PC-3 (cell line): ENCODE data around the gene TYRP1. TPM values are rescaled to one million over a fixed set of nuclear protein-coding genes. Genes with fewer than 3 reads are reported as not detected.

Source experiments
- ATAC-seq: fragments of 200-7000 bp; cut with Tn5 transposase; 2 replicates; pipeline ENCODE4 v1.9.1; 2020; ENCODE audit warnings: mild to moderate bottlenecking, moderate library complexity
- BruUV-seq: library from RNA; stranded (reverse); fragments of 400-500 nt; replicated peaks from 2 replicates; lab custom pipeline; 2021; lab: Mats Ljungman, UMichigan
- CTCF ChIA-PET: fragments of 300-600 bp; sonication (Branson Sonifier 250); formaldehyde crosslinking; loops from one replicate; lab custom pipeline; 2022; ENCODE audit warnings: antibody characterized with exemption; lab: Charles Lee
- POLR2A ChIA-PET: fragments of 300-600 bp; sonication (Branson Sonifier 250); formaldehyde crosslinking; loops from one replicate; lab custom pipeline; 2022; ENCODE audit warnings: antibody characterized with exemption; ENCODE audit not compliant: unreplicated experiment; lab: Charles Lee
- DNase-seq: peaks from one replicate; pipeline ENCODE4 v3.0.0-alpha.2; 2015
- H2AFZ ChIP-seq: fragments of 300-600 bp; sonication (generic); 2 replicates; pipeline ENCODE4 v1.6.0; 2016; ENCODE audit warnings: antibody characterized with exemption, low read length
- H3F3A ChIP-seq: fragments of 300-600 bp; sonication (generic); one replicate; pipeline ENCODE4 v1.6.0; 2017; ENCODE audit warnings: antibody characterized with exemption, low read length, control low read depth, mild to moderate bottlenecking; ENCODE audit not compliant: unreplicated experiment
- H3K27ac ChIP-seq: fragments of 300-600 bp; sonication (generic); 2 replicates; pipeline ENCODE4 v1.5.1; 2016; ENCODE audit warnings: mild to moderate bottlenecking, low read length
- H3K27me3 ChIP-seq: fragments of 300-600 bp; sonication (generic); 2 replicates; pipeline ENCODE4 v1.6.1; 2016; ENCODE audit warnings: low read length, mixed read lengths
- H3K36me3 ChIP-seq: fragments of 300-600 bp; sonication (generic); 2 replicates; pipeline ENCODE4 v1.6.1; 2016; ENCODE audit warnings: low read depth, mixed run types, low read length, mixed read lengths
- H3K4me1 ChIP-seq: fragments of 300-600 bp; sonication (generic); 2 replicates; pipeline ENCODE4 v1.5.1; 2016; ENCODE audit warnings: low read length; ENCODE audit not compliant: insufficient read depth
- H3K4me2 ChIP-seq: fragments of 300-600 bp; sonication (generic); 2 replicates; pipeline ENCODE4 v1.6.0; 2016; ENCODE audit warnings: low read length
- H3K4me3 ChIP-seq: fragments of 300-600 bp; sonication (generic); 2 replicates; pipeline ENCODE4 v1.5.1; 2016; ENCODE audit warnings: mild to moderate bottlenecking, low read length, mixed read lengths
- H3K79me2 ChIP-seq: fragments of 300-600 bp; sonication (generic); 2 replicates; pipeline ENCODE4 v1.6.1; 2017; ENCODE audit warnings: low read length, mixed read lengths
- H3K9ac ChIP-seq: fragments of 300-600 bp; sonication (generic); 2 replicates; pipeline ENCODE4 v1.6.0; 2016; ENCODE audit warnings: mild to moderate bottlenecking, low read length
- H3K9me2 ChIP-seq: fragments of 300-600 bp; sonication (generic); replicated peaks from 2 replicates; pipeline ENCODE4 v1.6.1; 2016; ENCODE audit warnings: mixed run types, low read length, mixed read lengths
- H3K9me3 ChIP-seq: fragments of 300-600 bp; sonication (generic); 2 replicates; pipeline ENCODE4 v1.6.1; 2016; ENCODE audit warnings: low read length, mixed read lengths
- H4K20me1 ChIP-seq: fragments of 300-600 bp; sonication (generic); 2 replicates; pipeline ENCODE4 v1.6.1; 2016; ENCODE audit warnings: low read length, mixed read lengths
- EZH2 ChIP-seq: fragments of 300-600 bp; sonication (generic); IDR thresholded peaks from one replicate; pipeline ENCODE4 v1.6.1; 2017; ENCODE audit warnings: antibody characterized with exemption, mild to moderate bottlenecking, low read length; ENCODE audit not compliant: unreplicated experiment
- EZH2phosphoT487 ChIP-seq: fragments of 300-600 bp; sonication (generic); IDR thresholded peaks from 2 replicates; pipeline ENCODE4 v1.6.1; 2018; ENCODE audit warnings: mild to moderate bottlenecking, antibody characterized with exemption, low read length, borderline replicate concordance
- intact Hi-C: fragments of 100-400 bp; cut with micrococcal nuclease; formaldehyde crosslinking; loops from 2 replicates; pipeline ENCODE4 v1.9.0; 2023
- total RNA-seq: library from RNA; depleted of rRNA; stranded (reverse); fragments of >200 nt; gene quantifications from 2 replicates; pipeline ENCODE4 v1.2.3, GENCODE V29; 2014
- TF ChIP-seq, protein P1 (sequence below): fragments of 300-600 bp; sonication (generic); conservative IDR thresholded peaks from 2 replicates; pipeline ENCODE4 v1.5.1; 2017; ENCODE audit warnings: antibody characterized with exemption, low read depth, mild to moderate bottlenecking, low read length

Gene TYRP1
- total RNA-seq, 1 experiment from 2014 or later, result 0.22 TPM

DNA sequence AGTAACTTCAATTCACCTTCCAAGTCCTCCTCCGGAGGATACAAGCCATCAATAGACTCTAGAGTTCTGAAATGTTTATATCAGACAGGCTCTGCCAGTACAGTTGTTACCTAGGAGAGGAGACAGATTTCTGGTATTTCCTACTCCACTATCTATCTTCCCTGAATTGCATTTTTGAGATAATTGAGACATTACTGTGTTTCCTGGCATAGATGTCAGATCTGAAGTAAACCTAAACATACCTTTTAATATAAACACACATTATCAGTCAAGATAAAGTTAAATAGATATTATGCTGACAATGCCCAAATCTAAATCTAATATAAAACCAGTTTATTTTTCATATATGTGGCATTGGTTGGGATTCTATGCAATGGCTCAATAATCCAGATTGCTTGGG is 8.2 kb upstream of the TYRP1 start:
- H3K27ac ChIP-seq, result no peak overlapping the region
- TF ChIP-seq EZH2 (no peak), EZH2phosphoT487 (no peak)
- TF ChIP-seq, protein P1, sequence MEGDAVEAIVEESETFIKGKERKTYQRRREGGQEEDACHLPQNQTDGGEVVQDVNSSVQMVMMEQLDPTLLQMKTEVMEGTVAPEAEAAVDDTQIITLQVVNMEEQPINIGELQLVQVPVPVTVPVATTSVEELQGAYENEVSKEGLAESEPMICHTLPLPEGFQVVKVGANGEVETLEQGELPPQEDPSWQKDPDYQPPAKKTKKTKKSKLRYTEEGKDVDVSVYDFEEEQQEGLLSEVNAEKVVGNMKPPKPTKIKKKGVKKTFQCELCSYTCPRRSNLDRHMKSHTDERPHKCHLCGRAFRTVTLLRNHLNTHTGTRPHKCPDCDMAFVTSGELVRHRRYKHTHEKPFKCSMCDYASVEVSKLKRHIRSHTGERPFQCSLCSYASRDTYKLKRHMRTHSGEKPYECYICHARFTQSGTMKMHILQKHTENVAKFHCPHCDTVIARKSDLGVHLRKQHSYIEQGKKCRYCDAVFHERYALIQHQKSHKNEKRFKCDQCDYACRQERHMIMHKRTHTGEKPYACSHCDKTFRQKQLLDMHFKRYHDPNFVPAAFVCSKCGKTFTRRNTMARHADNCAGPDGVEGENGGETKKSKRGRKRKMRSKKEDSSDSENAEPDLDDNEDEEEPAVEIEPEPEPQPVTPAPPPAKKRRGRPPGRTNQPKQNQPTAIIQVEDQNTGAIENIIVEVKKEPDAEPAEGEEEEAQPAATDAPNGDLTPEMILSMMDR, result no peak
- POLR2A ChIA-PET, result no interaction called here

GRCh38 chr9:12689233-12689632 is 4.0 kb upstream of the TYRP1 start:
- Histone ChIP-seq H3K4me2 (no peak overlapping the region), H3K27ac (no peak overlapping the region), H3K79me2 (no peaks in the 10 kb centered on the region), H3K36me3 (no peaks in the 10 kb centered on the region), H3K27me3 (no peaks in the 10 kb centered on the region), H3K9me2 (no peaks in the 10 kb centered on the region), H2AFZ (no peak overlapping the region), H3K4me3 (no peak overlapping the region), H3F3A (no peaks in the 10 kb centered on the region), H3K9ac (no peak overlapping the region), H3K9me3 (no peaks in the 10 kb centered on the region), H3K4me1 (no peaks in the 10 kb centered on the region), H4K20me1 (no peaks in the 10 kb centered on the region)
- DNase-seq, result no peak
- BruUV-seq, result no TSS peak
- POLR2A ChIA-PET, result no interaction called here
- TF ChIP-seq EZH2 (no peak), EZH2phosphoT487 (no peak)
- TF ChIP-seq, protein P1, result no peak
- intact Hi-C loops, result no loop called here
- no peak for ATAC-seq
- CTCF ChIA-PET, result no interaction called here

More for the DNA sequence above, 8.2 kb upstream of the TYRP1 start:
- no peaks in the 10 kb centered on the region for H3K79me2 ChIP-seq
- H3K9me2 ChIP-seq, result no peaks in the 10 kb centered on the region
- no peaks in the 10 kb centered on the region for H4K20me1 ChIP-seq
- H3K4me3 ChIP-seq, result no peak overlapping the region
- no peak overlapping the region for H3K9ac ChIP-seq
- H2AFZ ChIP-seq, result no peak overlapping the region
- H3K4me1 ChIP-seq, result peaks cover 16% of the 10 kb centered on the region
- ATAC-seq (no peak), DNase-seq (no peak)
- intact Hi-C loops, result no loop called here
- H3F3A ChIP-seq, result no peaks in the 10 kb centered on the region
- BruUV-seq, result no TSS peak
- H3K4me2 ChIP-seq, result no peak overlapping the region
- no peaks in the 10 kb centered on the region for H3K27me3 ChIP-seq
- CTCF ChIA-PET, result no interaction called here
- no peaks in the 10 kb centered on the region for H3K36me3 ChIP-seq
- no peaks in the 10 kb centered on the region for H3K9me3 ChIP-seq

GRCh38 chr9:12694013-12694412 is 828 bp downstream of the TYRP1 start:
- no peaks in the 10 kb centered on the region for H3K9me2 ChIP-seq
- no peaks in the 10 kb centered on the region for H3K27me3 ChIP-seq
- H3F3A ChIP-seq, result no peaks in the 10 kb centered on the region
- ChIA-PET CTCF (no interaction called here), POLR2A (no interaction called here)
- no peak for TF ChIP-seq EZH2
- TF ChIP-seq, protein P1, result no peak
- no peak for TF ChIP-seq EZH2phosphoT487
- H3K36me3 ChIP-seq, result no peaks in the 10 kb centered on the region
- DNase-seq (no peak), ATAC-seq (no peak)
- intact Hi-C loops, result no loop called here
- no TSS peak for BruUV-seq
- H3K4me3 ChIP-seq, result no peak overlapping the region
- H3K9me3 ChIP-seq, result no peaks in the 10 kb centered on the region
- H3K4me1 ChIP-seq, result no peaks in the 10 kb centered on the region
- H4K20me1 ChIP-seq, result no peaks in the 10 kb centered on the region
- H3K79me2 ChIP-seq, result no peaks in the 10 kb centered on the region
- H3K4me2 ChIP-seq, result no peak overlapping the region
- H3K9ac ChIP-seq, result no peak overlapping the region
- H3K27ac ChIP-seq, result no peak overlapping the region
- H2AFZ ChIP-seq, result no peak overlapping the region
